HG02943 (cell line): ENCODE data around the gene CDK12.
"Not testable (repeated sequence)": the region's sequence is repeated elsewhere in the genome, so short reads cannot be mapped to it uniquely, and the experiment has no call there.

Experiments used
- ATAC-seq: cut with Tn5 transposase; IDR thresholded peaks from one replicate; pipeline ENCODE4 v1.9.1; 2021; ENCODE audit warnings: mild to moderate bottlenecking, low read depth, moderate library complexity; ENCODE audit not compliant: unreplicated experiment

The CDK12 gene

DNA sequence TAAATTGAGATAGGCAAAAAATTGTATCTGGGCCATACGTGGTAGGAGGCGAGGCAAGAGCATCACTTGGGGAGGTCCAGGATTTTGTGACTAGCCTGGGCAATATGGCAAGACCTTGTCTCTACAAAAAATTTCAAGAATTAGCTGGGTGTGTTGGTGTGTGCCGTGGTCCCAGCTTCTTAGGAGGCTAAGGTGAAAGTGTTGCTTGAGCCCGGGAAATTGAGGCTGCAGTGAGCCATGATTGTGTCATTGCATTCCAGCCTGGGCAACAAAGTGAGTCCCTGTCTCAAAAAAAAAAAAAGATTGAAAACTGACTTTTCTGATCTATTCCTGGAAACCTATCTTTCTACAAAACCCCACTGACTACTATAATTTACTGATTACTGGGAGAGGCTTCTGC is 26.7 kb downstream of the CDK12 start:
- no peak for ATAC-seq

GRCh38 chr17:39496921-39497320 is 35.6 kb downstream of the CDK12 start:
- ATAC-seq, result not testable (repeated sequence)

DNA sequence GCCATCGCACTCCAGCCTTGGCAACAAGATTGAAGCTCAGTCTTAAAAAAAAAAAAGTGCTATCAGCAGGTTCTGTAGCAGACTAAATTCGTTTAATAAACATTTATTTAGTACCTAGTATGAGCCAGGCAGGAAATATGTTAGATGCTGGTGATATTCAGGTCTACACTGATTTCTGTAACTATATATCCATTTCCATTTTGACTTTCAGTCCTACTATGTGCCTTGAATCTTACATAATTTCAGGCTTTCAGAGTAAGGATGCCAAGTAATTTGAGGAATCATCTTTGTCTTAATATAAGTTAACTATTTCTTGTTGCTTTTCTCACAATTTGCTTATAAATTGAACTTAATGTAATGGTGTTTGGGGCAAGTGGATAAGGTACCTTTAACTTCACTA is 46.2 kb downstream of the CDK12 start:
- no peak for ATAC-seq

GRCh38 chr17:39508987-39509386 is 47.7 kb downstream of the CDK12 start:
- no peak for ATAC-seq

DNA sequence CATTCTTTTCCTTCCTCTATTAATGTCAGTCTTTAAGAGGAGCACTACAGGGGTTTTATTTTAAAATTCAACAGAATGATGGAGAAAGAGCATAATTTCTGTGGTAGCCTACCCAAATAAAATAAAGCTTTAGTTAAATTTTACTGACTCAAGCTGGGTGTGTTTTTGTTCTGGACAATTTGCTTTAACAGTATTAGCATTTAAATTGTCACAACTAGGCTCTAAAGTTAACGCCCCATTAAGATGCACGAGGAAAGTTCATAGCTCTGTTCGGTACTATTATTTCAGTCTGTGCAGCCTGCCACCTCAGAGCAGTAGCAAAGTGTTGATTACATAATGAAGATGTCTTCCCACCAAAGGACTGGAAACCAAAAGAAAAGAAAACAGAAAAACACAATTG is 52.0 kb downstream of the CDK12 start:
- ATAC-seq, result no peak

GRCh38 chr17:39513915-39514314 is 52.6 kb downstream of the CDK12 start:
- no peak for ATAC-seq

DNA sequence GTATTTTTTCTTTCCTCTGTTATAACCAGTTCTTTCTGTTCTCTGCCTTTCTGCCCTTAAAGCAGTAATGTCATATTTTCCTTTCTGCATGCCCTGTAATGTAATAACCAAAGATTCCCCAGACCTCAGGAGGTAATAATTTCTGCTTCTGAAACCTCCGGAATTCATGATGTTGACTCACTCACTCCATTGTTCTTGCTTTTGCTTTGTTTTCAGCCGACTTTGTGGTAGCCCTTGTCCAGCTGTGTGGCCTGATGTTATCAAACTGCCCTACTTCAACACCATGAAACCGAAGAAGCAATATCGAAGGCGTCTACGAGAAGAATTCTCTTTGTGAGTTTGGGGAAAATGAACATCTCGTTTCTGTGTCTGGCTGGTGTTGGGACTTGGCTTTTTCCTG is 55.9 kb downstream of the CDK12 start:
- no peak for ATAC-seq

DNA sequence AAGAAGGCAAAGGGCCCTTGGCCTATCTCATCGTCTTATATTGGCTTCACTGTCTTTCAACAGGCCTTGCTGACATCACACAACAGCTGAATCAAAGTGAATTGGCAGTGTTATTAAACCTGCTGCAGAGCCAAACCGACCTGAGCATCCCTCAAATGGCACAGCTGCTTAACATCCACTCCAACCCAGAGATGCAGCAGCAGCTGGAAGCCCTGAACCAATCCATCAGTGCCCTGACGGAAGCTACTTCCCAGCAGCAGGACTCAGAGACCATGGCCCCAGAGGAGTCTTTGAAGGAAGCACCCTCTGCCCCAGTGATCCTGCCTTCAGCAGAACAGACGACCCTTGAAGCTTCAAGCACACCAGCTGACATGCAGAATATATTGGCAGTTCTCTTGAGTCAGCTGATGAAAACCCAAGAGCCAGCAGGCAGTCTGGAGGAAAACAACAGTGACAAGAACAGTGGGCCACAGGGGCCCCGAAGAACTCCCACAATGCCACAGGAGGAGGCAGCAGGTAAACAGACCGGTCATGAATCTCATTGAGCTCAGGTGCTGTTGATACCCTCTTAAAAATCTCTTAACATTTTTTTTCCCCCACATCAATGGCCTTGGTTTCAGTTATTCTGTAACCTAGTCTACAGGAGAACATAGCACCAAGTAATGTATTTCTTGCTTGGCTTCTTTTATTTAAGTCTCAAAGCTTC is 64.7 kb downstream of the CDK12 start:
- ATAC-seq, result no peak

DNA sequence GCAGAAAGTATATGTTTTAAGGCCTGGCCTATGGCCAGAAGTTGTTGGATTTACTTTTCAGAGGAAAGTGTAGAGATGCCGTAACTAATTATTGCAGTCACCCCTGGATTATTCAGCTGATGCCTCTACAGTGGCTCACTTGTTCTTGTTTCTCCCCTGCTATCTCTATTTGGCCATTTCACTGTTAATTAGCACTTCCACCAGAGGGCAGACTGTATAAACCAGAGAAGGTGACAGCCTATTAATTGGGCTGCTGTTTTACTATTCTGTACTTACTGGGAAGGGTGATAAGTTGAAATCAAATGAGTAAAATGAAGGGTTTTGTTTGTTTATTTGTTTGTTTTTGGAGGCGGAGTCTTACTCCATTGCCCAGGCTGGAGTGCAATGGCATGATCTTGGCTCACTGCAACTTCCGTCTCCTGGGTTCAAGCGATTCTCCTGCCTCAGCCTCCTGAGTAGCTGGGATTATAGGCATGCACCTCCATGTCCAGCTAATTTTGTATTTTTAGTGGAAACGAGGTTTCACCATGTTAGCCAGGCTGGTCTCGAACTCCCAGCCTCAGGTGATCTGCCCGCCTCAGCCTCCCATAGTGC is 66.0 kb downstream of the CDK12 start:
- ATAC-seq, result no peak

GRCh38 chr17:39529455-39529854 is 68.2 kb downstream of the CDK12 start:
- no peak for ATAC-seq

- ATAC-seq, result no peak
Observed at GRCh38 chr17:39530513-39530912, 69.2 kb downstream of the CDK12 start.

GRCh38 chr17:39531252-39531651 is 70.0 kb downstream of the CDK12 start:
- no peak for ATAC-seq

- no peak for ATAC-seq
Observed at GRCh38 chr17:39533891-39534290, 72.6 kb downstream of the CDK12 start.

DNA sequence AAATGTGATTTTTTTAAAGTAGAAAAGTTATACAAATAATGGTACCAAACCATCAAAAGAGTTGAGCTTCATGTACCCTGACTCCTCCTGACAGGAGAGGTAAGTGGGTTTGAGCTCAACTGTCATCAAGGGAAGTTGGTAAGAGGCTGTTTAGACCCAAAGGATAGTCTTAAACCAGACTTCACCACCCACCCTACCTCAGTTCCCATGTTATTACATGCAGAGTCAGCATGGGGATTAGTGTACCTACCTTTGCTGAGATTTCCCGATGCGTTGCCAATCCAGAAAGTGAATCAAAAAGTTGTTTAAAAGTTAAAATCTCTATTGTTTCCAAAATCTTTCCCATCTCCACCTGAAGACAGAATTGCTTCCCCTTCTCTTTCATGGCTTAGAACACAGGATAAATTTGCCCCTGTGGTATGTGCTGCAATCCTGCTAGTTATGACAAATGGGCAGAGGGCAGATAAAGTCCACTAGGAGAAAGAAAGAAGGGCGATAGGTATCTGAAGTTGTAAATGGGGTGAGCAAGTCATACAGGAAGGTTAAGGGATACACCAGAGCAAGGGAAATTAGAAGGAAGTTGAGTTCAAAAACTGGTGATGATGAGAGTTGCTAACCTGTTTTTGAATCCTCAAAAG is 73.6 kb downstream of the CDK12 start:
- no peak for ATAC-seq

GRCh38 chr17:39536468-39536867 is 75.2 kb downstream of the CDK12 start:
- no peak for ATAC-seq

DNA sequence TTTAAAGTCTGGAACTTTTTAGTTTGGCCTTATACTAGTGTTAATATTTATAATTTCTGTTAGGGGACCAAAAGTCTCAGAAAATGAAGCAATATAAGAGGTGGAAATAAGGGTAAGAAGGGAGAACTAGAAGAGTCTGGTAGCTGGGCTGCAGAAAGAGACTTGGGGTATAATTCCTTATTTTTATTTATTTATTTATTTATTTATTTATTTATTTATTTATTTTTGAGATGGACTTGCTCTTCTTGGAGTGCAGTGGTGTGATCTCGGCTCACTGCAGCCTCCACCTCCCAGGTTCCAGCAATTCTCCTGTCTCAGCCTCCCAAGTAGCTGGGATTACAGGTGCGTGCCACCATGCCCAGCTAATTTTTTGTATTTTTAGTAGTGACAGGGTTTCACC is 76.1 kb downstream of the CDK12 start:
- ATAC-seq, result not testable (repeated sequence)

DNA sequence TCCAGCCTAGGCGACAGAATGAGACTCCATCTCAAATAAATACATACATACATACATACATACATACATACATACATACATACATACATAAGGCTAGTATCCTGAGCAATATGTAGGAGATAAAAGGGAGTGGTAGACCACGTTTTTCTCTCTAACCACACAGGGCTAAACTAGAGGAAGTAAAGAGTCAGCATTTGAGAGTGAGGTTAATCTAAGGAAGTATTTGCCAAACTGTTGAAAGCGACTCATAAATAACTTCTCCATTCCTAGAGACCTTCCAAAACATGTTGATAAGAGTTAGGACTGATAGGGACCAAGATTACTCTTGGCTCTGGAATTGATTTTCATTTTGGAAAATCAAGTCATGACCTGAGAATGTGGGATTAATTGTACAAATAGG is 77.6 kb downstream of the CDK12 start:
- ATAC-seq, result no peak

DNA sequence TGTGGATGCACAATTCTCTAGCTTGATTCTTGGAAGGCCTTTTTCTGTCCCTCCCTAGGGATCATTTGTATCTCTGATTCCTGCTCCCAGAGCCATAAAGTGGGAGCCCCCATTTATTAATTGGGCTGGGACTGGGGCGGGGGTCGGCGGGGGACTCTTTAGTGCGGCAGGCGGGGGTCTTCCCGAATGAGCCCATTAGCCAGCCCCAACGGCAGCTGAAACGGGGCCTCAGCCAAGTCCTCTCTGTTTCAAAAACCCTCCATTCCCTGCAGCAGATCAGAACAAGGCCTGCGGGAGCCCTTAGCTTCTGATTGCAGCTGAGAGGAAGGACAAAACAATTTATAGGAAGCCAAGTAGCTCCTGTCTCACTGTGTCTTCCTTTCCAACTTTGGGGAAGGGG is 79.3 kb downstream of the CDK12 start:
- ATAC-seq, result no peak

- ATAC-seq, result no peak
Observed at GRCh38 chr17:39541652-39542051, 80.4 kb downstream of the CDK12 start.

DNA sequence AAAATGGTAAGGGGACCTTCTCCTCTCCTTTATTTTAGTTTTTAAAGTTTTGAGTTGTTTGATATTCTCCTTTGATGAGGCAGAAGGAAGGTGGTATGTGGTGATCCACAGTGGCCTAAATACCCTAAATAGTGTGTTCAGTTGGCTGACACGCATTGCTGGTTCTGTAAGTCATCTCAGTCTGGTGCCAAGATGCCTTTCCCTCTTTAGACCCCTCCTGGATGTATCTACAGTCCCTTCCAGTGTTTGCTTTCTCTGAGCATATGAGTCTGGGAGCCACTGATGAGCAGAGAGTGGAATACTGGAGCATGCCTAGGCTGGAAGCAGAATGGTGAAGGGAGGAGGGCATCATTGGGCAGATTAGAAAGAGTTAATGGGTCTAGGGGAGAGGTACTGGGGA is 81.9 kb downstream of the CDK12 start:
- ATAC-seq, result no peak

DNA sequence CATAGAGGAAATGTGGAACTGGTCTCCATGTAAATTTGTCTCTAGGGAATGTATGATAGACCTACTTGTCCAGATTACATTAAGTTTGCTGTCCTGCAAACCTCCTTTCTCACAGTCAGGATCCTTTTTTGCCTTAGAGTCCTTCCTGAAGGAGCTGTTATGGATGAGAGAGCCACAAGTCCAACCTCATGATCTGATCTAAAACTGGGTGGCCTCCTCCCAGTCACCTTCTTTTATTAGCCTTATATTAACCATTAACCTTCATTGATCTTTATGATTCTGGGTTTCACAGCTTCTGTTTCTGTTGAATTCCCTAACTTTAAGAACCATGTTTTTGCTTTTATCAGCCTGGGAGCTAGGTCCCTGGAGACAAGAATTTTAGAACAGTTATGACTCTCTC is 82.4 kb downstream of the CDK12 start:
- ATAC-seq, result no peak

GRCh38 chr17:39544361-39544760 is 83.1 kb downstream of the CDK12 start:
- not testable (repeated sequence) for ATAC-seq
